Pulmonary artery endothelial cell (primary cell): ENCODE results near the gene TMPRSS13. TPM values are rescaled to one million over a fixed set of nuclear protein-coding genes. Genes with fewer than 3 reads are reported as not detected.
A peak's percentile ranks its signal among the peaks of the same experiment; 100 is the strongest.

Source experiments
- DNase-seq: peaks from one replicate; pipeline ENCODE4 v3.0.0-alpha.2; 2011; ENCODE audit warnings: low read depth, low spot score
- total RNA-seq: library from RNA; depleted of rRNA; stranded (reverse); fragments of >200 nt; gene quantifications from 2 replicates; pipeline ENCODE4 v1.2.3, GENCODE V29; 2014

The TMPRSS13 gene
- total RNA-seq, 1 donor from 2014 or later = not detected

GRCh38 chr11:117914398-117914761, 14.8 kb downstream of the TMPRSS13 start:
- DNase-seq = no peak

- no peak for DNase-seq
These were observed 15.3 kb downstream of the TMPRSS13 start for GRCh38 chr11:117913736-117914397.

- no peak for DNase-seq
These were observed 16.7 kb downstream of the TMPRSS13 start for GRCh38 chr11:117912497-117912896.

- DNase-seq = no peak
These were observed 17.5 kb downstream of the TMPRSS13 start for GRCh38 chr11:117911694-117912093.

- no peak for DNase-seq
These were observed 18.1 kb downstream of the TMPRSS13 start for GRCh38 chr11:117910941-117911655.

GRCh38 chr11:117910525-117910924, 18.7 kb downstream of the TMPRSS13 start:
- DNase-seq = no peak

- DNase-seq = no peak
These were observed 19.4 kb downstream of the TMPRSS13 start for GRCh38 chr11:117909611-117910382.

GRCh38 chr11:117908959-117909610, 20.1 kb downstream of the TMPRSS13 start:
- no peak for DNase-seq

GRCh38 chr11:117908109-117908895, 20.9 kb downstream of the TMPRSS13 start:
- no peak for DNase-seq

- peak; percentile 69 for DNase-seq
These were observed 21.7 kb downstream of the TMPRSS13 start for GRCh38 chr11:117907276-117908108.

GRCh38 chr11:117906710-117907109, 22.5 kb downstream of the TMPRSS13 start:
- no peak for DNase-seq

GRCh38 chr11:117906126-117906525, 23.1 kb downstream of the TMPRSS13 start:
- no peak for DNase-seq

GRCh38 chr11:117905524-117905923, 23.7 kb downstream of the TMPRSS13 start:
- no peak for DNase-seq

GRCh38 chr11:117903505-117904382, 25.5 kb downstream of the TMPRSS13 start:
- no peak for DNase-seq

- DNase-seq = no peak
These were observed 27.0 kb downstream of the TMPRSS13 start for GRCh38 chr11:117902001-117902845.

- no peak for DNase-seq
These were observed 27.6 kb downstream of the TMPRSS13 start for GRCh38 chr11:117901601-117902000.

- DNase-seq = no peak
These were observed 28.3 kb downstream of the TMPRSS13 start for GRCh38 chr11:117900720-117901440.
